Transverse colon (tissue), 4 donors: ENCODE data around the gene NFXL1.

Experiments used
- CTCF ChIP-seq, 5 experiments: fragments of 200-600 bp in 3 of 5; fragments of 450-650 bp in 2 of 5; sonication (generic) in 3 of 5; IDR thresholded peaks; 1 replicate in 2 of 5; 2 replicates in 3 of 5; pipeline ENCODE4 v1.5.1; 2016 to 2017; ENCODE audit warnings: antibody characterized with exemption in 5 of 5, inconsistent platforms in 3 of 5, mild to moderate bottlenecking in 2 of 5, moderate library complexity in 1 of 5
- EP300 ChIP-seq: sonication (generic); formaldehyde crosslinking; IDR thresholded peaks from one replicate; pipeline ENCODE4 v1.6.1; 2017; ENCODE audit warnings: antibody characterized with exemption, low read depth
- POLR2A ChIP-seq: fragments of 450-650 bp; IDR thresholded peaks from one replicate; pipeline ENCODE4 v1.6.1; 2016; ENCODE audit warnings: antibody characterized with exemption, mild to moderate bottlenecking, moderate library complexity
- POLR2AphosphoS5 ChIP-seq, 3 donors: sonication (generic); formaldehyde crosslinking; IDR thresholded peaks; one replicate each; pipeline ENCODE4 v1.6.1; 2016; ENCODE audit warnings: antibody characterized with exemption in 3 of 3

DNA sequence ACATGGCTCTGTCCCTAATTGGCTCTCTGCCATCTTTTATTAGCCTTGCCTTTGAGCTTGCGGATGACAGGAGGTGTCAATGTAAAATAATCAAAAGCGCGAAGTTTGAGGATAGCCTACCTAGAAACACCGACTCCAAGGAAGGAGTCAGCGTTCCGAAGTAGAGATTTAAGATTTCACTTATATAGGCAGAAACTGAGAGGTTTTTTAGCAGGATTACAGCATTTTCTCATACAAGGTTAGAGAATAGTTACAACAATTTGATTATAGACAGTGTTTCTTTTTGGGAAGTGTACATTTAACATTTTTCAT lies 499 bp upstream of the NFXL1 start:
- TF ChIP-seq CTCF (IDR thresholded peaks at IDR 0.05) (no peak), POLR2A (no peak), EP300 (no peak), POLR2AphosphoS5 (IDR thresholded peaks at IDR 0.05) (no peak)
